Cardiac fibroblast (primary cell): ENCODE measurements around the gene GNPTG.

Experiments used
- DNase-seq, 2 donors: peaks; one replicate each; pipeline versions ENCODE4 v3.0.0 to v3.0.0-alpha.2; 2010; ENCODE audit warnings: low read depth in 2 of 2
- H3K4me3 ChIP-seq, 2 donors: replicated peaks in 1 of 2; 1 replicate in 1 of 2; 2 replicates in 1 of 2; pipeline ENCODE4 v1.5.1; 2011; ENCODE audit warnings: low read depth in 2 of 2, low read length in 2 of 2, mild to moderate bottlenecking in 2 of 2, moderate library complexity in 1 of 2
- CTCF ChIP-seq: IDR thresholded peaks from one replicate; pipeline ENCODE4 v1.5.1; 2011; ENCODE audit warnings: low read depth, mild to moderate bottlenecking, low read length, inconsistent platforms

The GNPTG gene

GRCh38 chr16:1387331-1387730 is 35.6 kb downstream of the GNPTG start:
- H3K4me3 ChIP-seq: no peak overlapping the region
- TF ChIP-seq CTCF: no peak
- DNase-seq: no peak

GRCh38 chr16:1389762-1390161 is 38.0 kb downstream of the GNPTG start:
- no peak for TF ChIP-seq CTCF
- no peak overlapping the region for H3K4me3 ChIP-seq
- DNase-seq: no peak

- H3K4me3 ChIP-seq: no peak overlapping the region
- DNase-seq: no peak
- TF ChIP-seq CTCF: no peak
Observed at GRCh38 chr16:1390239-1390779, 38.6 kb downstream of the GNPTG start.

- no peak for TF ChIP-seq CTCF
- no peak for DNase-seq
Observed at GRCh38 chr16:1392826-1393225, 41.1 kb downstream of the GNPTG start.

GRCh38 chr16:1393613-1394176 is 42.0 kb downstream of the GNPTG start:
- no peak overlapping the region for H3K4me3 ChIP-seq
- DNase-seq: no peak
- TF ChIP-seq CTCF: no peak

More at GRCh38 chr16:1392826-1393225, 41.1 kb downstream of the GNPTG start:
- no peak overlapping the region for H3K4me3 ChIP-seq

- no peak for TF ChIP-seq CTCF
- H3K4me3 ChIP-seq: no peak overlapping the region
- DNase-seq: no peak
Observed at GRCh38 chr16:1394367-1394951, 42.7 kb downstream of the GNPTG start.
